DMS53 treated with DMSO at 0.1 percent for 48 hours (cell line): ENCODE data around the gene PIP5K1B.
"Not testable (repeated sequence)": the region's sequence is repeated elsewhere in the genome, so short reads cannot be mapped to it uniquely, and the experiment has no call there.

ENCODE experiments used
- DNase-seq: peaks from one replicate; lab custom pipeline; 2025; ENCODE audit not compliant: unreplicated experiment; lab: John Stamatoyannopoulos, UW

PIP5K1B gene

DNA sequence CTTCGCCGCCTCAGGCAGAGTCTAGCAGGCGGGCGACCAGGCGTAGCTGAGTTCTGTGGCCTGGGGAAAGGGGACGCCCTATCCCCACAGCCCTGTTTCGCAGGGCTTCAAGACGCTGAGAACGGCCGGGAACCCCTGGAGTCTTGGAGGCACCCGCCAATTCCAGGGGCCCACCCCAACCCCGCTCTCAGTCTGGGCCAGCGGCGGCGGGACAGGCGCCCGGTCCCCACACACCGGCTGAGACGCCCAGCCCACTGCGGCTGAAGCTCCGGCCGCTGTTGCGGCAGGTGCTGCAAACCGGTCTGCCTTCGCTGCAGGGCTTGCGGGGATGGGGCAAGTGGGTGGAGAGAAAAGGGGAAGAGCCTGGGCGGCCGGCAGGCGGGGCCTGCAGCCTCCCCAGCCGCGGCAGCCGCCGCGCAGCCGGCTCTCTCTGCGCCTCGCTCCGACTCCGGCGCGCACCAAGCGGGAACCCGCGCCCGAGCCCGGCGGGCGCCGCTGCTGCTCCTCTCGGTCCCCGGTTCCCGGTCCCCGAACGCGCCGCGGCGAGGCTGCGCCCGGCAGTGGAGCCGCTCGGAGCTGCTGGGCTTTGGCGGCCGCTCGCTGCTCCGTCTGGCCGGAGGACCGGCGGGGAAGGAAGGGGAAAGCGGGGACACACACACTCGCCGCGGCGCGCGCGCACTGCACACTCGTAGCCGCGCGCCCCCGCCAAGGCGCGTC, at the start of gene PIP5K1B:
PIP5K1B (plus strand) TSS at position 427 of the 717 bp plus-strand sequence. CDS start 117,375 bp downstream, outside the sequence.
- peak; percentile 68 for DNase-seq

DNA sequence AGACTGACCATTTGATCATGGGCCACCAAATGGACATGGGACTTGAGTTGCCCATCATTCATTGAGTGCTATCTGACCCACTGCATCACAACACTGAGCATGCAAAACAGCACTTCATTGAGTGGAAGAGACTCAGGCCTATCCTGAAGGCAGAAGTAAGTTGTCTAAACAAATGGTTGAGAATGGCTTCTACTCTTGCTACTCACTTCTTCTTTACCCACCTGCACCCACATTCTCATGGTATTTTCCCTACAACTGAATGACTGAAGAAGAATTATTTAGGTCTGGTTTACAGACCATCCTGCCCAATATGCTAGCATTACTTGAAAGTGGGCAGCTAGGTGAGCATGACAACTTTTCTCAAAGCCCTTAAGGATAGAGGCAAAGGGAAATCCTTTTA, 41.0 kb upstream of the PIP5K1B start:
- DNase-seq: no peak

GRCh38 chr9:68668127-68668526, 36.9 kb upstream of the PIP5K1B start:
- DNase-seq: no peak

DNA sequence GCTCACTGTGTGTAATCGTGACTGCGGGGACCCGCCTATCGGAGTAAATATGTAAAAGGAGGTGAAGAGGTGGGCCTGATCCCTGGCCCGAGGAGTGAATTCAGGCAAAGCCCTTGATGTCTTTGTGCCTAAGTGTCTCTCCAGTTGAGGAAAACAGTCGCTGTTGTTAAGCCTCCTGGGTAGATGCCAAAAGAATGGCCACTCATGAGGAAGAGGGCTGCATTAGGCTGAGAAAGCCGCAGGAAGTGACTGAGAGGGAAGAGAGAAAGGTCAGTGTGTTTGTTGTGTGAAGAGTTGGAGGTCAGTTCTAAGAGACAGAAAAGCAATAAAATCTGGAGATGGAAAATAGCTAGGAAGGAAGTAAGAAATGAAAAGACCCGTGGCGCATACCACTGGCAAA, 35.8 kb upstream of the PIP5K1B start:
- no peak for DNase-seq

DNA sequence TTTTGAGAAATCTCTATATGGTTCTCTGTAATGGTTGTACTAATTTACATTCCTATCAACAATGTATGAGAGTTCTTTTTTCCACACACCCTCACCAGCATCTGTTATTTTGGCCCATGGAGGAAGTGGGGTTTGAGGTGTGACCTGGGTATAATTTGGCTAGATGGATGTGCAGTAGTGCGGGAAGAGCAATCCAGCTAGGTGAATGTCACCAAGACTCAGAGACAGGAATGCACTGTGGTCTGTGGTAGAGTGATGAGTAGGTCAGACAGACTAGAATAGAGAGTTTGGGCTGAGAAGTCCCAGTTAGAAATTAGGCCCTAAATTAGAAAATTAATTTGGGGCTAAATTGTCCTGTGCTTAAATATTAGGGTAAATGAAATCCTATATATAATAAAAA, 32.8 kb upstream of the PIP5K1B start:
- DNase-seq: no peak

DNA sequence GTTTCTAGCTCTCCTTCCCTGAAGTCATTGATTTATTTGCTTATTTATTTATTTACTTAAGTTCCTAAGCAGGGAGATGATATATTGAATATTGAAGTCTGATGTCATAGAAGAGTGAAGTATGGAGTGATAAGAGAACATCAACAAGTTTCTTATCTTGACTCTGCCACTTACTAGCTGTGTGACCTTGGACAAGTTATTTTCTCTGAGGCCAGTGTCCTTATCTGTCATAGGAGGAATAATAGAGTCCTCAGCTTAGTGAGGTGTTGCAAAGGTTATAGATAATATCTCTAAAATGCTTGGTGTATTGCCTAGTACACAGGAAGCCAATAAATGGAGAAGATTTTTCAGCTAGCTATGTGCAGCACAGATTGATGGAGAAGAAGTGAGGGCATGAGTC, 32.4 kb upstream of the PIP5K1B start:
- no peak for DNase-seq

GRCh38 chr9:68678430-68678829, 26.6 kb upstream of the PIP5K1B start:
- no peak for DNase-seq

- no peak for DNase-seq
Observed at GRCh38 chr9:68683433-68683832, 21.6 kb upstream of the PIP5K1B start.

DNA sequence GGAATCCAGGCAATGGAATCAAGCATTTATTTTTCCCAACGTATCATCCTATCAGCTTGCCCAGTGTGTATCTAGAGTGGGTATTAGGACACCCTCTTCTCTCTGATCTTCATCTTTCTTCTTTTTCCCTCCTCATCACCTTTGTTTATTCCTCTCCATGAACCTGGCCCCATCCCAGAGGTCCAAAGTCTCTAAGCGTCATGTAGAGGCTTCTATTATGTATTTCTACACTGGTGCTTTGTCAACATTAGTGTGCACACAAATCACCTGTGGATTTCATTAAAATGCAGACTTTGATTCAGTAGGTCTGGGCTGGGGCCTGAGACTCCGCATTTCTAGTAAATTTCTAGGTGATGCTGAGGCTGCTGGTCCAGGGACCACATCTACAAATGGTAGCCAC, 19.8 kb upstream of the PIP5K1B start:
- no peak for DNase-seq

GRCh38 chr9:68685770-68686169, 19.3 kb upstream of the PIP5K1B start:
- peak; percentile 37 for DNase-seq

DNA sequence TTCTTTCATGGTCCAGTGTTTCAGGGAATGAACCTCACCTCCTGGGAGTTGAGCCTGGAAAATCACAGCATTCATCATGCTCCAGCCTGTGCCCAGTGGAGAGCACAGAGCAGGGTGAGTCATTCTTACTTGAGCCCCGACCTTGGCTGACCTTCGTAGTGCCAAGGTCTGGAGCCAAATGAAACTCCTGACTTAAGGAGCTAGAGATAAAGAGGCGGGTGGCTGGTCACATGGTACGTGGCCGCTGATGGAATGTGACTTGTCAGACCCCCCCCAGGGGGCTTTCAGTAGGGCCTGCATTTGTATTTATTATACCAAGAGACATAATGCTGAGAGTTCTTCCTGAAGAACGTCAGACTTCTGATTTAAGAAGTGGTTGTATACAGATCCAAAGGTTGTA, 15.0 kb upstream of the PIP5K1B start:
- no peak for DNase-seq

DNA sequence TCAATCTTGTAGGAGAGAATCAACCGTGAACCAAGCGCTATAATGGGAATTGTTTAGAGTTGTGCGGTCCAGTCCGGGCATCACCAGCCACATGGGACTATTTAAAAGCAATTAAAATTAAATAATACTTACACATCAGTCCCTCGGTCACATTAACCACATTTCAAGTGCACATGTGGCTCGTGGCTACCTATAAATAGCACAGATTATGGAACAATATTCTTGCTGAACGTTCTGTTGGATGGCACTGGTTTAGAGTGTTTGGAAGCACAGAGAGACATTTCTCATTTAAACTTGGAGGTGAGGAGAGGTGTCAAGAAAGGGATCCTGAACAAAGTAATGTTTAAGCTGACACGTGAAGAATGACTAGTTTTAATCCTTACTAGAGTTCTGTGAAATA, 12.5 kb upstream of the PIP5K1B start:
- DNase-seq: no peak

DNA sequence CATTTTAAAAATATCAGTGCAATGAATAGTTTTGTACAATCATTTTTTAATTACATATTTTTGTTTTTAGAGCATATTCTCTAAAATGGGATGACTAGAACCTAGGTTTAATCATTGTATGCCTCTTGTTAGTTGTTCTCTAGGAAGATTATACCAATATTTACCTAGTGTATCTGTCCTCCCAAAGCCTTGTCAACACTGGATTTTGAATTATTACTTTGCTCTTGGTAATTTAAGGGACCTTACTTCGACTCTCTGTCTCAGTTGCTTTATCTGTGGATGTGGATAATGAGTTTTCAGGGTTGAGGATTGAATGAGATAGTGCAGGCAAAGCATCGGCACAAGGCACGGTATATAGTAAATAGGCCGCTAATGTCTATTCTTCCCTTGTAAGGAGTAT, 10.9 kb upstream of the PIP5K1B start:
- DNase-seq: no peak

- DNase-seq: no peak
Observed at GRCh38 chr9:68697851-68698250, 7.2 kb upstream of the PIP5K1B start.

DNA sequence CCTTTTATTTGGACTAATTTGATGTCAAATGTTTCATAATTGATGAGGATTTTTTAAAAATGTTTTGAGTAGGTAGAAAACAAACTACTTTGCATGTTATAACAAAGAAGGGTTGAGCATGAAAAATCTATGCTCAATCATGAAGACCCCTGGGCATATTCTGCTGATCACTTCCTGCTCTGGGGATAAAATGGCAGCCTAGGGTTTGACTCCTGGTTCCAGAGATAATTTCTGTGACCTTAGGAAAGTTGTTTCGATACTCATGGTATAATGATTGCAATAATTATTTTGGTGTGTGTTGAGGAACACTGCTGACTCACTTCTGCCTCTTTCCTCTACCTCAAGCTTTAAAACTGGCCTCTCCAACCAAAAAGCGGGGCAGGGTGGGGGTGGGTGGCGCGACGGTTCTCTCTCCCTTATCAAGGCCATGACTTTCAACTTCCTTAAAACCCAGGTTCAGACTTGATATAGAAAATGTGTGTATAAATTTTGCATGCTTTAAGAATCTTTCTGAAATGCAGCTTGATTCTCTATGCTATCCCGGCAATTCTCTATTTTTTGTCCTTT, 6.0 kb upstream of the PIP5K1B start:
- no peak for DNase-seq

- DNase-seq: not testable (repeated sequence)
Observed at GRCh38 chr9:68699625-68700024, 5.4 kb upstream of the PIP5K1B start.

DNA sequence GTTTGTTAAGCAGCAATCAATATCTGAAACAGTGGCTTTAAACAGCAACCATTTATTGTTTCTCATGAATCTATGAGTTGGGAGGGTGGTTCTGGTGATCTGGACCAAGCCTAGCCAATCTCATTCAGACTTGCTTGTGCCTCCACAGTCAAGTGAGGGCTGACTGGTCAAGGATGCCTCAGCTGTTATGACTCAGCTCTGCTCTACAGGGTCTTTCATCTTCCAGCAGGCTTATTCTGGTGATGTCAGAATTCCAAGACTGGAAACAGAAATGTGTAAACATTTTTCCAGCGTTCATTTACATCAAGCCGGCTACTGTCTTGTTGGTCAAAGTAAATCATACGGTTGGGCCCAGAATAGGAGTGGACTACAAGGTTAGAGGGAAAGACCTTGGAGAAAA, 2.5 kb upstream of the PIP5K1B start:
- DNase-seq: no peak

DNA sequence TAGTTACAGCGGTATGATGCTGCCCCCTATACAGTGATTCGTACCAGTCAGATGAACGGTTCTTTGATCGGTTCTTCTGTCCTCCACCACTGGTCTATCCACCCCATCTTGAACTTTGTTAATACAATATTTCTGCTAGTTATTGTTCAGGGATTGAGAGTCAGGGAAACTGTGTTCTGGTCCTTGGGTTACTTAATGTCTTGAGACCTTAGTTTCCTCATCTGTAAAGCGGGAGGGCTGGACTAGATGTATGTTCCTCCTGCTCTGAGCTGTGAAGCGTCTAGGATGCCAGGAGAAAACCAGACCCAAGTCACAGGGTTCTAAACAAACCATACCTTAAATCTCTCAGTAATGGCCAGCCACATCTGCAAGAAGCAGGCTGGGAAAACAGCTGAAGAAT, 1.4 kb upstream of the PIP5K1B start:
- DNase-seq: no peak

- DNase-seq: no peak
Observed at GRCh38 chr9:68704498-68704813, 584 bp upstream of the PIP5K1B start.

DNA sequence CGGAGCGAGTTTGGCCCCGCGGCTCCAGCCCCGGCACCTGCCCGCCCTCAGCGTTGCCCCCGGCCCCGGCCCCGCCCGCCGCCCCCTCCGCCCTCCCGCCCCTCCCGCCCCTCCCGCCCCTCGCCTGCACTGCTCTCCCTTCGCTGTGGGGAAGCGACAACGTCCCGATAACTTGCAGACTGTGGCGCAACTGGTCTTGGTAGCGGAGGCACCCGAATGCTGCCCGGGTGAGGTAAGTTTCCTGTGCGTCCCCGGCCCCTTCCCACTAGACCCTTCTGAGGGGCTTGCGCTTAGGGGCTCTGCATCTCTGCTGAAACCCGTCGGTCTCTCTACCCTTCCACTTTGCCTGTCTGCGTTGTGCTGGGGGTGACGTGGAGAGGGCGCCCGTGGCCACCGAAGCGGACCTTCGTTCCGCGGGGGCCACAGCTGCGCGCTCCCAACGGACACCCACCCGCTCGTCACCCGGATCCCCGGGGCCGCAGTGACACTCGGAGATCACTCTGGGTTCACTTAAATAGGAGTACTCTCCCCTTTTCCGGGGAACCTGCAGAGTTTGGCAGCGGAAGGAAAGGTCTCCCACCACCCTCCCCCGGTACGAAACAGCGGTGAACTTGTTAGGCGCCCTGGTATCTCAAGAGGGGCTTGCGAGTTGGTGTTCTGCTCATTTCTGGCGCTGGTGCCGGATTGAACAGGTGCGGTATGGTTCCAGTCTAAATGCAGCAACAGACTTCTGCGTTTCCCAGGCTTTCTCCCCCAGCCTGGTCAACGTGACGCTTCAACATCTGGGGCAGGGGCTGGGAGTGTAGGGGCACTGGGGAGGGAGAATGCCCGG, 707 bp downstream of the PIP5K1B start:
- no peak for DNase-seq

GRCh38 chr9:68706363-68707201, 1.5 kb downstream of the PIP5K1B start:
- DNase-seq: no peak
